Endodermal cell (in vitro differentiated cells): ENCODE measurements around the gene SPIN1. TPM values are rescaled to one million over a fixed set of nuclear protein-coding genes. Genes with fewer than 3 reads are reported as not detected.

Experiments
- DNase-seq: peaks from one replicate; pipeline ENCODE4 v3.0.0-alpha.2; 2017
- H3K27ac ChIP-seq: 2 replicates; pipeline ENCODE4 v1.5.1; 2013; ENCODE audit warnings: mild to moderate bottlenecking, low read depth, low read length, moderate library complexity
- H3K27me3 ChIP-seq: 2 replicates; pipeline ENCODE4 v1.6.1; 2013; ENCODE audit warnings: mild to moderate bottlenecking, low read length, moderate library complexity; ENCODE audit not compliant: insufficient read depth, control insufficient read depth, poor library complexity, severe bottlenecking
- H3K36me3 ChIP-seq: 2 replicates; pipeline ENCODE4 v1.7.0; 2013; ENCODE audit warnings: mild to moderate bottlenecking, low read length, moderate library complexity; ENCODE audit not compliant: control insufficient read depth, insufficient read depth
- H3K4me1 ChIP-seq: one replicate; pipeline ENCODE4 v1.7.0; 2013; ENCODE audit warnings: low read length; ENCODE audit not compliant: control insufficient read depth, insufficient read depth
- H3K4me3 ChIP-seq: 2 replicates; pipeline ENCODE4 v1.5.1; 2013; ENCODE audit warnings: mild to moderate bottlenecking, low read length, moderate library complexity
- H3K9ac ChIP-seq: 2 replicates; pipeline ENCODE4 v1.6.1; 2013; ENCODE audit warnings: mild to moderate bottlenecking, low read length, moderate library complexity; ENCODE audit not compliant: poor library complexity, severe bottlenecking; ENCODE audit errors: extremely low read depth
- H3K9me3 ChIP-seq: 2 replicates; pipeline ENCODE4 v1.6.1; 2013; ENCODE audit warnings: mild to moderate bottlenecking, low read length, moderate library complexity; ENCODE audit not compliant: control insufficient read depth
- H3K27ac Mint-ChIP-seq: 2 replicates; pipeline ENCODE4 v1.8.0; 2020; ENCODE audit warnings: mixed read lengths
- H3K27me3 Mint-ChIP-seq: 2 replicates; pipeline ENCODE4 v1.8.0; 2021; ENCODE audit warnings: mild to moderate bottlenecking, mixed read lengths; ENCODE audit not compliant: insufficient read depth
- H3K36me3 Mint-ChIP-seq: 2 replicates; pipeline ENCODE4 v1.8.0; 2020; ENCODE audit warnings: low read depth, mixed read lengths
- H3K4me1 Mint-ChIP-seq: 2 replicates; pipeline ENCODE4 v1.8.0; 2020; ENCODE audit warnings: mixed read lengths
- H3K4me3 Mint-ChIP-seq: 2 replicates; pipeline ENCODE4 v1.8.0; 2020; ENCODE audit warnings: mild to moderate bottlenecking, moderate library complexity, mixed read lengths
- H3K9me3 Mint-ChIP-seq: 2 replicates; pipeline ENCODE4 v1.8.0; 2020; ENCODE audit warnings: mild to moderate bottlenecking, mixed read lengths
- WGBS, 2 experiments: methylation state at CpG; one replicate each; pipeline versions ENCODE4 v1.1.5 to v1.1.7; 2013; ENCODE audit warnings: missing lambda C conversion rate in 2 of 2, mixed read lengths in 1 of 2; ENCODE audit not compliant: insufficient coverage in 1 of 2, insufficient read length in 1 of 2; 5-methylcytosine and 5-hydroxymethylcytosine counted together
- total RNA-seq, 2 donors: library from RNA; stranded (reverse); fragmentation: NEBNext Ultra II Directional in 1 of 2; extraction: Animal tissue kit (Norgen Biotek cat#: 25700) in 1 of 2; gene quantifications; 2 replicates in 1 of 2; 3 replicates in 1 of 2; pipeline ENCODE4 v1.2.1, GENCODE V29; 2021
- TF ChIP-seq, protein P1 (sequence below): fragments of 200-600 bp; sonication (generic); conservative IDR thresholded peaks from 2 replicates; pipeline ENCODE4 v1.5.0; 2021; ENCODE audit warnings: antibody characterized with exemption, mild to moderate bottlenecking

SPIN1 gene
- total RNA-seq, 2 donors from 2014 or later = 117 to 129 TPM

DNA sequence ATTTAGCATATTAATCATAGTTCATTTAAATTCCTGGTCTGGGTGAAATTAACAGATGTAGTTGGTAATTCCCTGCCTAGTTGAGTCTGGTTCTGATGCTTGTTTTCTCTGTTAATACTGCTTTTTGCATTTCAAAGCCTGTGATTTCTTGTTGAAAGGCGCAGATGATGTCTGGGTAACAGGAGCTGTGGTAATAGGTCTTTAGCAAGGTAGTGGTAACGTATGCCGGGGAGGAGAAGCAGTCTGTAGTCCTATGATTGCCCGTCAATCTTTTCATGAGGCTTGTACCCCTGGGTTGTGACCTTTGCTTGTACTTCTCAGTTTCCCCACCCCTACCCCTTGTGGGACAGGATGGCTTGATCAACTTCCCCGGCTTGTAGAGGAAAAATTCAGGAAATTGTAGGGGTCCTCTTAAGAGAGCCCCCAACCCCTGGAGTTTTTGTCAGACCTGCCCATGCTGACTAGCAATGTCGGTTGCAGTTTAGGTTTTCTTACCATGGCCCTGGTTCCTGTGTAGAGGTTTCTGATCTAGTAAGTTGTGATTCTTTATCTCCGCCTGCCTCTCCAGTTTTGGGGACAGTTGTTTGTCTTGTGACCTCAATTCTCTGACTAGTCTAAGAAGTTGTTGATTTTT, 55.4 kb downstream of the SPIN1 start:
- Mint-ChIP-seq H3K27ac (peak overlapping the region; percentile 9), H3K36me3 (peaks cover 49% of the 10 kb centered on the region), H3K9me3 (peaks cover 3% of the 10 kb centered on the region), H3K4me3 (no peak overlapping the region), H3K4me1 (peaks cover 12% of the 10 kb centered on the region), H3K27me3 (no peaks in the 10 kb centered on the region)
- Histone ChIP-seq H3K27ac (peak overlapping the region; percentile 5), H3K4me1 (no peaks in the 10 kb centered on the region), H3K4me3 (no peak overlapping the region), H3K27me3 (no peaks in the 10 kb centered on the region), H3K9me3 (no peaks in the 10 kb centered on the region), H3K9ac (no peak overlapping the region), H3K36me3 (peaks cover 35% of the 10 kb centered on the region)
- 87 to 100% methylated on average over 1 to 7 of the region's 7 CpGs for WGBS, 2 experiments
- TF ChIP-seq, protein P1, sequence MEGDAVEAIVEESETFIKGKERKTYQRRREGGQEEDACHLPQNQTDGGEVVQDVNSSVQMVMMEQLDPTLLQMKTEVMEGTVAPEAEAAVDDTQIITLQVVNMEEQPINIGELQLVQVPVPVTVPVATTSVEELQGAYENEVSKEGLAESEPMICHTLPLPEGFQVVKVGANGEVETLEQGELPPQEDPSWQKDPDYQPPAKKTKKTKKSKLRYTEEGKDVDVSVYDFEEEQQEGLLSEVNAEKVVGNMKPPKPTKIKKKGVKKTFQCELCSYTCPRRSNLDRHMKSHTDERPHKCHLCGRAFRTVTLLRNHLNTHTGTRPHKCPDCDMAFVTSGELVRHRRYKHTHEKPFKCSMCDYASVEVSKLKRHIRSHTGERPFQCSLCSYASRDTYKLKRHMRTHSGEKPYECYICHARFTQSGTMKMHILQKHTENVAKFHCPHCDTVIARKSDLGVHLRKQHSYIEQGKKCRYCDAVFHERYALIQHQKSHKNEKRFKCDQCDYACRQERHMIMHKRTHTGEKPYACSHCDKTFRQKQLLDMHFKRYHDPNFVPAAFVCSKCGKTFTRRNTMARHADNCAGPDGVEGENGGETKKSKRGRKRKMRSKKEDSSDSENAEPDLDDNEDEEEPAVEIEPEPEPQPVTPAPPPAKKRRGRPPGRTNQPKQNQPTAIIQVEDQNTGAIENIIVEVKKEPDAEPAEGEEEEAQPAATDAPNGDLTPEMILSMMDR = no peak
- no peak for DNase-seq

DNA sequence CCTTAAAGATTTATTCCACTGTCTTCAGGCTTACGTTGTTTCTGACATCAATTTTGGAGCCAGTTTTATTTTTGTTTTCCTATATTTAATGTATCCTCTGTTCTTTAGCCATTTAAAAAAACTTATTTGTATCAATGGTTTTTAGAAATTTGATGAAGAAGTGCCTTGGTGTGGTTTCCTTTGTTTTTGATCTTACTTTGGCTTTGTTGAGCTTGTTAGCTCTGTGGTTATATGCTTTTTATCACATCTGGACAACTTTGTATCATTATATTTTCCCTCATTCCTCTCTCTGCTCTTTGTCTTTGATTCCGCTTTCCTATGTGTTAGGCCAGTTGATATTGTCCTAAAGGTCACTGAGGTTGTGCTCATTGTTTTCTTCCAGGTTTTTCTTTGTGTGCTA, 58.5 kb downstream of the SPIN1 start:
- H3K4me3 Mint-ChIP-seq = no peak overlapping the region
- no peak overlapping the region for H3K27ac Mint-ChIP-seq
- DNase-seq = no peak
- 97% methylated on average over 2 of the region's 2 CpGs; no CpG with 5 or more reads in 1 of the 2 experiments for WGBS, 2 experiments
- Histone ChIP-seq H3K4me1 (no peaks in the 10 kb centered on the region), H3K27ac (no peak overlapping the region), H3K27me3 (no peaks in the 10 kb centered on the region), H3K4me3 (no peak overlapping the region), H3K9ac (no peak overlapping the region), H3K36me3 (peaks cover 49% of the 10 kb centered on the region), H3K9me3 (no peaks in the 10 kb centered on the region)
- TF ChIP-seq, protein P1 = no peak
- peaks cover 55% of the 10 kb centered on the region for H3K36me3 Mint-ChIP-seq
- H3K4me1 Mint-ChIP-seq = peaks cover 12% of the 10 kb centered on the region
- peaks cover 3% of the 10 kb centered on the region for H3K9me3 Mint-ChIP-seq
- H3K27me3 Mint-ChIP-seq = no peaks in the 10 kb centered on the region

DNA sequence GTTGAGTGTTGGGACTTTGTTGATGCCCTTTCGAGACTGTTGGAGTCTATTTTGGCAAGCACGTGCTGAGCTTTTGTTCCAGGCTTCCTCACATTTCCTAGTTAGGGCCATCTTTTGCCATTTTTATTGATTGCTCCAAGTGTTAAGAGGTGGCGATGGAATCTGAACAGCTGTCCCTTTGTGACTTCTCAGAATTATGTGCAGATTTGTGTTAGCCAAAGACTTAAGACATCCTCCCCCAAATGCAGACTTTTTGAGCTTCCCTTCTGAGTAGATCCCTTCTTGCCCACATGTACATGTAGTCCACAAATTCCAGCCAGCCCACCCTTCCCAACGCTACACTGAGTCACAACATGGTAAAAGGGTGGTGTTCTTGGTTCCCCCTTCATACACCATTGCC, 59.2 kb downstream of the SPIN1 start:
- Mint-ChIP-seq H3K27ac (no peak overlapping the region), H3K4me3 (no peak overlapping the region), H3K27me3 (no peaks in the 10 kb centered on the region), H3K4me1 (peaks cover 12% of the 10 kb centered on the region), H3K36me3 (peaks cover 55% of the 10 kb centered on the region), H3K9me3 (peaks cover 3% of the 10 kb centered on the region)
- Histone ChIP-seq H3K27me3 (no peaks in the 10 kb centered on the region), H3K9ac (no peak overlapping the region), H3K36me3 (peaks cover 50% of the 10 kb centered on the region), H3K4me3 (no peak overlapping the region), H3K27ac (no peak overlapping the region), H3K4me1 (no peaks in the 10 kb centered on the region), H3K9me3 (no peaks in the 10 kb centered on the region)
- no peak for DNase-seq
- TF ChIP-seq, protein P1 = no peak
- WGBS, 2 experiments = 77 to 97% methylated on average over 3 to 4 of the region's 4 CpGs
